H1 (cell line): ENCODE results near the gene ACTR3C. TPM values are rescaled to one million over a fixed set of nuclear protein-coding genes. Genes with fewer than 3 reads are reported as not detected.
A peak's percentile ranks its signal among the peaks of the same experiment; 100 is the strongest.

Experiments used
- CTCF ChIA-PET: fragments of 300-600 bp; sonication (Branson Sonifier 250); formaldehyde crosslinking; loops from one replicate; lab custom pipeline; 2021; ENCODE audit not compliant: partially characterized antibody; lab: Charles Lee
- POLR2A ChIA-PET: fragments of 300-600 bp; sonication (Branson Sonifier 250); formaldehyde crosslinking; loops from one replicate; lab custom pipeline; 2021; ENCODE audit warnings: inconsistent platforms; ENCODE audit not compliant: partially characterized antibody; lab: Charles Lee
- DNase-seq, 2 experiments: peaks; one replicate each; pipeline versions ENCODE4 v3.0.0 to v3.0.0-alpha.2; 2010 to 2022; ENCODE audit warnings: low spot score in 2 of 2, low read depth in 1 of 2, mixed read lengths in 1 of 2
- FAIRE-seq: peaks from 2 replicates; lab custom pipeline; 2011; peaks lifted over from hg19 to GRCh38; lab: Jason Lieb, UNC
- H2AFZ ChIP-seq: 2 replicates; pipeline ENCODE4 v1.8.1; 2012; ENCODE audit warnings: low read length, inconsistent platforms
- H2AK5ac ChIP-seq: 2 replicates; pipeline ENCODE4 v1.6.1; 2013; ENCODE audit warnings: low read depth, low read length
- H2BK120ac ChIP-seq: replicated peaks from 2 replicates; pipeline ENCODE3; 2013; ENCODE audit warnings: low read depth, low read length, inconsistent platforms
- H2BK12ac ChIP-seq: 2 replicates; pipeline ENCODE4 v1.6.1; 2013; ENCODE audit warnings: low read depth, low read length
- H2BK15ac ChIP-seq: 2 replicates; pipeline ENCODE4 v1.6.1; 2013; ENCODE audit warnings: low read length
- H2BK20ac ChIP-seq: 2 replicates; pipeline ENCODE4 v1.6.1; 2013; ENCODE audit warnings: low read length
- H2BK5ac ChIP-seq: 2 replicates; pipeline ENCODE4 v1.6.1; 2013; ENCODE audit warnings: low read depth, low read length
- H3K14ac ChIP-seq: 2 replicates; pipeline ENCODE4 v1.6.1; 2013; ENCODE audit warnings: inconsistent platforms; ENCODE audit not compliant: insufficient read length
- H3K18ac ChIP-seq: 2 replicates; pipeline ENCODE4 v1.6.1; 2013; ENCODE audit warnings: low read length; ENCODE audit errors: extremely low read depth
- H3K23ac ChIP-seq: 2 replicates; pipeline ENCODE4 v1.6.1; 2013; ENCODE audit warnings: inconsistent platforms; ENCODE audit not compliant: insufficient read length
- H3K23me2 ChIP-seq: 2 replicates; pipeline ENCODE4 v1.6.1; 2013; ENCODE audit warnings: low read depth, low read length
- H3K27ac ChIP-seq: 2 replicates; pipeline ENCODE4 v1.6.1; 2011; ENCODE audit warnings: low read depth, low read length, inconsistent platforms
- H3K27me3 ChIP-seq, 4 experiments: replicated peaks in 1 of 4; 1 replicate in 1 of 4; 2 replicates in 3 of 4; pipeline versions ENCODE4 v1.6.1 to v1.8.1; 2011 to 2013; ENCODE audit warnings: low read length in 3 of 4, mild to moderate bottlenecking in 3 of 4, inconsistent platforms in 2 of 4, mixed read lengths in 2 of 4, moderate library complexity in 1 of 4; ENCODE audit not compliant: control insufficient read depth in 3 of 4, insufficient read depth in 3 of 4; ENCODE audit errors: extremely low read depth in 1 of 4
- H3K36me3 ChIP-seq, 4 experiments: 2 replicates each; pipeline versions ENCODE4 v1.6.1 to v1.8.1; 2011 to 2013; ENCODE audit warnings: mild to moderate bottlenecking in 4 of 4, low read length in 3 of 4, moderate library complexity in 2 of 4, control low read depth in 1 of 4, inconsistent platforms in 1 of 4; ENCODE audit not compliant: insufficient read depth in 4 of 4, control insufficient read depth in 2 of 4
- H3K4ac ChIP-seq: replicated peaks from 2 replicates; pipeline ENCODE3; 2013; ENCODE audit warnings: low read length, low read depth, mixed read lengths, inconsistent platforms; ENCODE audit not compliant: insufficient read length
- H3K4me1 ChIP-seq, 4 experiments: replicated peaks in 1 of 4; 1 replicate in 1 of 4; 2 replicates in 3 of 4; pipeline versions ENCODE4 v1.6.1 to v1.8.1; 2011 to 2013; ENCODE audit warnings: low read length in 3 of 4, inconsistent platforms in 2 of 4, mixed read lengths in 1 of 4; ENCODE audit not compliant: insufficient read depth in 4 of 4, control insufficient read depth in 3 of 4
- H3K4me2 ChIP-seq, 2 experiments: 2 replicates each; pipeline versions ENCODE4 v1.6.1 to v1.8.1; 2011 to 2013; ENCODE audit warnings: low read depth in 2 of 2, low read length in 2 of 2, control low read depth in 1 of 2, inconsistent platforms in 1 of 2, mild to moderate bottlenecking in 1 of 2; ENCODE audit not compliant: insufficient read depth in 1 of 2
- H3K4me3 ChIP-seq, 4 experiments: fragments of 200-600, 300-600 bp in 1 of 4; sonication (generic), shearing (Covaris generic), sonication (Bioruptor Twin) in 1 of 4; 2 replicates each; pipeline versions ENCODE4 v1.5.1 to v1.8.1; 2011 to 2016; ENCODE audit warnings: low read length in 4 of 4, low read depth in 3 of 4, control low read depth in 2 of 4, inconsistent platforms in 2 of 4, mild to moderate bottlenecking in 2 of 4, mixed read lengths in 1 of 4, moderate library complexity in 1 of 4; ENCODE audit not compliant: insufficient read depth in 2 of 4; ENCODE audit errors: extremely low read depth in 1 of 4
- H3K56ac ChIP-seq: replicated peaks from 2 replicates; pipeline ENCODE3; 2013; ENCODE audit warnings: low read depth, mild to moderate bottlenecking, mixed read lengths, low read length, inconsistent platforms; ENCODE audit not compliant: insufficient read length
- H3K79me1 ChIP-seq: 2 replicates; pipeline ENCODE4 v1.6.1; 2013; ENCODE audit warnings: low read depth, low read length, control low read depth
- H3K79me2 ChIP-seq, 2 experiments: 2 replicates each; pipeline versions ENCODE4 v1.6.1 to v1.8.1; 2012 to 2013; ENCODE audit warnings: low read length in 2 of 2, mild to moderate bottlenecking in 2 of 2, inconsistent platforms in 1 of 2; ENCODE audit not compliant: insufficient read depth in 2 of 2, control insufficient read depth in 1 of 2
- H3K9ac ChIP-seq, 4 experiments: replicated peaks in 1 of 4; 1 replicate in 1 of 4; 2 replicates in 3 of 4; pipeline versions ENCODE4 v1.6.1 to v1.8.1; 2011 to 2013; ENCODE audit warnings: low read depth in 3 of 4, low read length in 3 of 4, control low read depth in 2 of 4, mild to moderate bottlenecking in 2 of 4, moderate library complexity in 2 of 4, inconsistent platforms in 1 of 4; ENCODE audit errors: extremely low read depth in 1 of 4
- H3K9me3 ChIP-seq, 2 experiments: 2 replicates each; pipeline versions ENCODE4 v1.6.1 to v1.8.1; 2012 to 2013; ENCODE audit warnings: mild to moderate bottlenecking in 2 of 2, moderate library complexity in 2 of 2, control low read depth in 1 of 2, inconsistent platforms in 1 of 2, low read depth in 1 of 2, low read length in 1 of 2, mixed read lengths in 1 of 2; ENCODE audit not compliant: insufficient read depth in 2 of 2
- H4K20me1 ChIP-seq, 2 experiments: replicated peaks in 1 of 2; 2 replicates each; pipeline versions ENCODE3 to v1.8.1; 2011 to 2013; ENCODE audit warnings: inconsistent platforms in 2 of 2, low read length in 2 of 2, mild to moderate bottlenecking in 1 of 2; ENCODE audit not compliant: insufficient read depth in 2 of 2, control insufficient read depth in 1 of 2
- H4K5ac ChIP-seq: 2 replicates; pipeline ENCODE4 v1.6.1; 2013; ENCODE audit warnings: low read length, low read depth, mixed read lengths, inconsistent platforms; ENCODE audit not compliant: insufficient read length
- H4K8ac ChIP-seq: 2 replicates; pipeline ENCODE4 v1.8.0; 2013; ENCODE audit warnings: mild to moderate bottlenecking, moderate library complexity, low read length, inconsistent platforms; ENCODE audit not compliant: insufficient read depth; ENCODE audit errors: extremely low read depth
- H4K91ac ChIP-seq: replicated peaks from 2 replicates; pipeline ENCODE3; 2013; ENCODE audit warnings: low read length, mixed read lengths, inconsistent platforms; ENCODE audit not compliant: insufficient read length
- BACH1 ChIP-seq: IDR thresholded peaks from 2 replicates; pipeline ENCODE4 v1.6.1; 2012; ENCODE audit warnings: low read length, improper control_type of control experiment
- FOSL1 ChIP-seq: IDR thresholded peaks from 2 replicates; pipeline ENCODE4 v1.6.1; 2011; ENCODE audit warnings: mild to moderate bottlenecking, low read depth, low read length, moderate library complexity; ENCODE audit not compliant: insufficient read depth
- POLR2A ChIP-seq, 2 experiments: IDR thresholded peaks; 1 replicate in 1 of 2; 2 replicates in 1 of 2; pipeline ENCODE4 v1.6.1; 2011; ENCODE audit warnings: low read depth in 2 of 2, low read length in 2 of 2, mild to moderate bottlenecking in 2 of 2; ENCODE audit errors: control extremely low read depth in 1 of 2
- RAD21 ChIP-seq, 2 experiments: IDR thresholded peaks in 1 of 2; conservative IDR thresholded peaks in 1 of 2; 2 replicates each; pipeline ENCODE4 v1.6.1; 2011; ENCODE audit warnings: low read depth in 2 of 2, low read length in 2 of 2, improper control_type of control experiment in 1 of 2, inconsistent platforms in 1 of 2, mild to moderate bottlenecking in 1 of 2, moderate library complexity in 1 of 2
- SIX5 ChIP-seq: IDR thresholded peaks from 2 replicates; pipeline ENCODE4 v1.6.1; 2011; ENCODE audit warnings: mild to moderate bottlenecking, low read depth, low read length
- SP4 ChIP-seq: IDR thresholded peaks from 2 replicates; pipeline ENCODE4 v1.6.1; 2012; ENCODE audit warnings: low read length, inconsistent platforms
- SUZ12 ChIP-seq: fragments of 200-600 bp; sonication (generic); IDR thresholded peaks from 2 replicates; pipeline ENCODE4 v1.6.1; 2012; ENCODE audit warnings: mild to moderate bottlenecking, inconsistent platforms, low read length, moderate library complexity, mixed read lengths
- TAF1 ChIP-seq: IDR thresholded peaks from 2 replicates; pipeline ENCODE4 v1.6.1; 2011; ENCODE audit warnings: mild to moderate bottlenecking, low read depth, low read length
- YY1 ChIP-seq: IDR thresholded peaks from 2 replicates; pipeline ENCODE4 v1.6.1; 2011; ENCODE audit warnings: low read depth, mild to moderate bottlenecking, low read length
- WGBS, 2 experiments: shearing (Covaris generic) in 1 of 2; methylation state at CpG; one replicate each; pipeline versions ENCODE4 v1.1.6 to v1.1.7; 2013 to 2015; ENCODE audit warnings: low lambda C conversion rate in 2 of 2, mixed read lengths in 2 of 2, inconsistent platforms in 1 of 2, low coverage in 1 of 2, missing lambda C conversion rate in 1 of 2; ENCODE audit not compliant: insufficient replicate concordance in 2 of 2, insufficient coverage in 1 of 2, insufficient read length in 1 of 2; ENCODE audit errors: extremely low coverage in 1 of 2, missing lambda C conversion rate in 1 of 2; 5-methylcytosine and 5-hydroxymethylcytosine counted together
- polyA plus RNA-seq, 7 experiments: library from polyadenylated mRNA; depleted of rRNA in 3 of 7; stranded (reverse) in 5 of 7; unstranded in 2 of 7; fragments of >200 nt in 5 of 7; fragments of 200-250 nt in 2 of 7; gene quantifications; 1 replicate in 5 of 7; 2 replicates in 1 of 7; 4 replicates in 1 of 7; pipeline versions ENCODE4 v1.2.1 to v1.2.3, GENCODE V29; 2011 to 2013; ENCODE audit warnings: missing spikeins in 2 of 7, mixed read lengths in 2 of 7
- total RNA-seq: library from RNA; stranded (reverse); fragmentation: NEBNext Ultra II Directional; extraction: Animal tissue kit (Norgen Biotek cat#: 25700); gene quantifications from 2 replicates; pipeline ENCODE4 v1.2.1, GENCODE V29; 2021
- TF ChIP-seq, protein P1 (sequence below): IDR thresholded peaks from 2 replicates; pipeline ENCODE4 v1.6.1; 2012; ENCODE audit warnings: low read length, inconsistent platforms

The ACTR3C gene
- total and polyA plus RNA-seq, 2 of the 8 experiments (the other 6 are each of a cell fraction or from before 2014, with no cell fraction given): 1.5 TPM; not detected in 1

DNA sequence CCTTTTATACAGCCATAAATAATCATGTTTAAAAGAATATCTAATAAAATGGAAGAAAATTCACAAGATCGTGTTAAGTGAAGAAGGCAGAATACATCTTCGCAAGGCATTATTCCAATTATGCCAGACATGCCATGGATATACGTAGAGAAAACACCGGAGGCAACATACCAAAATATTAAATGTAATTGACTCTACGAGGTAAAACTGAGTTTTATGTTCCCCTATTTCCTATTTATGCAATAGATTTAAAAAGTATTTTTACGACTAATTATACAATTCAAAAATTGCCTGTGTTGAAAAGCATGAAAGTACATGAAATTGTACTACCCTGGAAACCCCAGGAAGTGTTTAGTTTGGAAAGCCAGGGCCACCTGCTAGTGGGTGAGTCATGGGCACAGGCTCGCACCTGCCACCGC lies 44.3 kb upstream of the ACTR3C start:
- no peak overlapping the region for H2BK20ac ChIP-seq
- H3K4ac ChIP-seq: peak overlapping the region; percentile 5
- H4K8ac ChIP-seq: peak overlapping the region; percentile 97
- peaks cover 7 to 26% (median 13%) of the 10 kb centered on the region in 4 experiments for H3K4me1 ChIP-seq
- H3K27me3 ChIP-seq: no peaks in the 10 kb centered on the region
- no peak overlapping the region for H2BK15ac ChIP-seq
- H2AFZ ChIP-seq: no peak overlapping the region
- peak overlapping the region; percentile 92 to 99 for H3K4me2 ChIP-seq
- FAIRE-seq (no peak), DNase-seq (no peak)
- no peak overlapping the region for H3K14ac ChIP-seq
- H3K23me2 ChIP-seq: peaks cover 11% of the 10 kb centered on the region; the same call in 1 of the 2 replicates
- H2BK12ac ChIP-seq: no peak overlapping the region
- H2BK120ac ChIP-seq: no peak overlapping the region
- H2BK5ac ChIP-seq: 0 out of 2 replicates have a peak overlapping the region, but pooled peaks have one; percentile 46
- peak overlapping the region; percentile 29 for H4K91ac ChIP-seq
- H3K9ac ChIP-seq: peak overlapping the region in 2 of 4 experiments; percentile 84 to 85; a peak in 4 of 7 replicates
- POLR2A ChIA-PET: interaction anchor here (1.1 to 8.6 kb wide), 12 partner anchors 8 to 68 kb away, joined by 3 to 230 read pairs (median 16); partner anchors contain the start of gene RARRES2
- peak overlapping the region; percentile 63 to 78 (median 69); a peak in 5 of 8 replicates for H3K4me3 ChIP-seq
- H3K79me2 ChIP-seq: peaks cover 7 to 37% of the 10 kb centered on the region in 2 experiments; a peak in 3 of 4 replicates
- H4K5ac ChIP-seq: no peak overlapping the region
- no peaks in the 10 kb centered on the region for H3K9me3 ChIP-seq
- no peak overlapping the region for H3K23ac ChIP-seq
- CTCF ChIA-PET: interaction anchor here (1.0 to 5.6 kb wide), 2 partner anchors 11 to 18 kb away, joined by 4 to 32 read pairs; no protein-coding TSS in a partner anchor
- H3K79me1 ChIP-seq: peaks cover 11% of the 10 kb centered on the region
- peak overlapping the region; percentile 70 for H3K56ac ChIP-seq
- H3K36me3 ChIP-seq: peaks cover 4 to 29% (median 19%) of the 10 kb centered on the region in 4 experiments; a peak in 7 of 8 replicates
- 78% methylated on average over 8 of the region's 8 CpGs; no CpG with 5 or more reads in 1 of the 2 experiments for WGBS, 2 experiments
- peaks cover 2 to 7% of the 10 kb centered on the region in 2 experiments for H4K20me1 ChIP-seq
- peak overlapping the region; percentile 95; the same call in 1 of the 2 replicates for H3K27ac ChIP-seq
- peak overlapping the region; percentile 89 for H3K18ac ChIP-seq
- H2AK5ac ChIP-seq: no peak overlapping the region
- TF ChIP-seq SIX5: no peak
- TF ChIP-seq YY1: no peak
- TF ChIP-seq SP4: no peak
- no peak for TF ChIP-seq TAF1
- TF ChIP-seq FOSL1: no peak
- TF ChIP-seq RAD21 (IDR thresholded peaks at IDR 0.05 in 1 of 2, conservative IDR thresholded peaks at IDR 0.05 in 1 of 2; ENCODE audit: low read depth in 2 of 2, low read length in 2 of 2): no peak
- TF ChIP-seq POLR2A (IDR thresholded peaks at IDR 0.05; ENCODE audit: control extremely low read depth in 1 of 2, low read depth in 2 of 2, low read length in 2 of 2): no peak
- TF ChIP-seq, protein P1, sequence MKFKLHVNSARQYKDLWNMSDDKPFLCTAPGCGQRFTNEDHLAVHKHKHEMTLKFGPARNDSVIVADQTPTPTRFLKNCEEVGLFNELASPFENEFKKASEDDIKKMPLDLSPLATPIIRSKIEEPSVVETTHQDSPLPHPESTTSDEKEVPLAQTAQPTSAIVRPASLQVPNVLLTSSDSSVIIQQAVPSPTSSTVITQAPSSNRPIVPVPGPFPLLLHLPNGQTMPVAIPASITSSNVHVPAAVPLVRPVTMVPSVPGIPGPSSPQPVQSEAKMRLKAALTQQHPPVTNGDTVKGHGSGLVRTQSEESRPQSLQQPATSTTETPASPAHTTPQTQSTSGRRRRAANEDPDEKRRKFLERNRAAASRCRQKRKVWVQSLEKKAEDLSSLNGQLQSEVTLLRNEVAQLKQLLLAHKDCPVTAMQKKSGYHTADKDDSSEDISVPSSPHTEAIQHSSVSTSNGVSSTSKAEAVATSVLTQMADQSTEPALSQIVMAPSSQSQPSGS: no peak
- no peak for TF ChIP-seq SUZ12
- TF ChIP-seq BACH1: no peak
